Brain microvascular endothelial cell (primary cell): ENCODE measurements around the gene XYLT2.

Experiments
- DNase-seq: peaks from one replicate; pipeline ENCODE4 v3.0.0-alpha.2; 2020
- H3K27ac ChIP-seq: fragments of 250-450 bp; sonication (Bioruptor Pico); 2 replicates; pipeline ENCODE4 v1.5.1; 2020; ENCODE audit warnings: mild to moderate bottlenecking, moderate library complexity
- H3K27me3 ChIP-seq: fragments of 250-450 bp; sonication (Bioruptor Pico); replicated peaks from 2 replicates; pipeline ENCODE4 v1.5.1; 2020; ENCODE audit warnings: mild to moderate bottlenecking
- H3K36me3 ChIP-seq: fragments of 250-450 bp; sonication (Bioruptor Pico); replicated peaks from 2 replicates; pipeline ENCODE4 v1.5.1; 2020; ENCODE audit warnings: mild to moderate bottlenecking
- H3K4me3 ChIP-seq: 2 replicates; pipeline ENCODE4 v1.5.1; 2011; ENCODE audit warnings: low read depth, mild to moderate bottlenecking, control low read depth, low read length, moderate library complexity
- in situ Hi-C: cut with HindIII; loops from 2 replicates; pipeline ENCODE4 v1.10.0; 2017; ENCODE audit warnings: low sequenced_read_pairs, low pct_ligation_motif_present
- TF ChIP-seq, protein P1 (sequence below): IDR thresholded peaks from 2 replicates; pipeline ENCODE4 v1.5.1; 2011; ENCODE audit warnings: low read depth, mild to moderate bottlenecking, moderate library complexity, low read length, control low read depth, inconsistent platforms; ENCODE audit errors: missing control alignments

Gene XYLT2

DNA sequence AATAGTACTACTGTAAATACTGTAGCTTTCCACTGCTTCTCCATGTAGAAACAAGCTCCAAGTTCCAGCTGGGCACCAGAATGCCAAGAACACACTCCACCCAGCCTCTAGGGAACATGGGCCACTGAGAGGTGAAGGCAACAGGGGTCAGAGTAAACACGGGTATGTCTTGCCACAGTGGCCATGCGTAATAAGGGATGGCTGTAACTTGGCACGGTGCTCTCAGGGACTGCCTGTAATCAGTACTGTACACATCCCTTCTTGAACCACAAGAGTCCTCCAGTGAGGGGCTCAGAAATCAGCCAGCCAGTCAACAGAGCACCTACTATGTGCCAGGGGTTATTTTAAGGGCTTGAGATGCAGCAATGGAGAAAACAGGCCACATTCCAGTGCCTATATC lies 40.6 kb downstream of the XYLT2 start:
- DNase-seq, result no peak
- in situ Hi-C loops, result no loop called here
- Histone ChIP-seq H3K27ac (no peak overlapping the region), H3K4me3 (no peak overlapping the region), H3K36me3 (peaks cover 95% of the 10 kb centered on the region), H3K27me3 (no peaks in the 10 kb centered on the region)
- TF ChIP-seq, protein P1, sequence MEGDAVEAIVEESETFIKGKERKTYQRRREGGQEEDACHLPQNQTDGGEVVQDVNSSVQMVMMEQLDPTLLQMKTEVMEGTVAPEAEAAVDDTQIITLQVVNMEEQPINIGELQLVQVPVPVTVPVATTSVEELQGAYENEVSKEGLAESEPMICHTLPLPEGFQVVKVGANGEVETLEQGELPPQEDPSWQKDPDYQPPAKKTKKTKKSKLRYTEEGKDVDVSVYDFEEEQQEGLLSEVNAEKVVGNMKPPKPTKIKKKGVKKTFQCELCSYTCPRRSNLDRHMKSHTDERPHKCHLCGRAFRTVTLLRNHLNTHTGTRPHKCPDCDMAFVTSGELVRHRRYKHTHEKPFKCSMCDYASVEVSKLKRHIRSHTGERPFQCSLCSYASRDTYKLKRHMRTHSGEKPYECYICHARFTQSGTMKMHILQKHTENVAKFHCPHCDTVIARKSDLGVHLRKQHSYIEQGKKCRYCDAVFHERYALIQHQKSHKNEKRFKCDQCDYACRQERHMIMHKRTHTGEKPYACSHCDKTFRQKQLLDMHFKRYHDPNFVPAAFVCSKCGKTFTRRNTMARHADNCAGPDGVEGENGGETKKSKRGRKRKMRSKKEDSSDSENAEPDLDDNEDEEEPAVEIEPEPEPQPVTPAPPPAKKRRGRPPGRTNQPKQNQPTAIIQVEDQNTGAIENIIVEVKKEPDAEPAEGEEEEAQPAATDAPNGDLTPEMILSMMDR, result no peak

GRCh38 chr17:50388728-50389127 lies 42.8 kb downstream of the XYLT2 start:
- Histone ChIP-seq H3K4me3 (no peak overlapping the region), H3K36me3 (peaks cover 95% of the 10 kb centered on the region), H3K27ac (no peak overlapping the region), H3K27me3 (no peaks in the 10 kb centered on the region)
- no peak for DNase-seq
- TF ChIP-seq, protein P1, result no peak
- in situ Hi-C loops, result no loop called here

DNA sequence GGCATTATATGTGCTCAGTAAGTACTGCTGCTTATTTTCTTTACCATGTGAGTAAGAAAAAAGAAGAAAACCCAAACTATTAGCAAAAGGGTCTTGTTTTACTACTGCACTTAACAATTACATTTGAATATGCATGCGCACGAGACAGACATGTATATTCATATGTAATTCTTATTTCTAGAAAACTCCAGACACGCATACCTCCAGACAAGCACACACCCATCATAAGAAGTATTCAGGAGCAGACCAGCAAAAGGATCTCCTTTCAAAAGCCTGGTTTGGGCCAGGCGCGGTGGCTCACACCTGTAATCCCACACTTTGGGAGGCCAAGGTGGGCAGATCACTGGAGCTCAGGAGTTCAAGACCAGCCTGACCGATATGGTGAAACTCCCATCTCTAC lies 43.6 kb downstream of the XYLT2 start:
- peaks cover 96% of the 10 kb centered on the region for H3K36me3 ChIP-seq
- no peak overlapping the region for H3K4me3 ChIP-seq
- no peak overlapping the region for H3K27ac ChIP-seq
- DNase-seq, result no peak
- in situ Hi-C loops, result no loop called here
- TF ChIP-seq, protein P1, result no peak
- H3K27me3 ChIP-seq, result no peaks in the 10 kb centered on the region

DNA sequence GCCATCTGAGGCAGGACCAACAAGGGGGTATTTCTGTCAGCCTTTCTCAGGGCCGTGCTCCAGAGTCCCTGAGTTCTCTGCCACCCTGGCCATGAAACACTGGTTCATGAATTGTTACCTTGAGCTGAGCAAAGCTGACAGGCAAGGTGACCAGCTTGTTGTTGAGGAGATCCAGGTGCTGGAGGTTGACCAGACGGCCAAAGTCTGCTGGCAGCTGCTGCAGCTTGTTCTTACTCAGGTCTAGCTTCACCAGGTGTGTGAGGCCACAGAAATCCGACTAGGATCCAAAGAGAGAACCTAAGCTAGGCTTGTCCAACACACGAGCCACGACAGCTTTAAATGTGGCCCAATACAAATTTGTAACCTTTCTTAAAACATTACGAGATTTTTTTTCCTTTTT lies 46.7 kb downstream of the XYLT2 start:
- no peak overlapping the region for H3K27ac ChIP-seq
- no peak overlapping the region for H3K4me3 ChIP-seq
- TF ChIP-seq, protein P1, result no peak
- no peak for DNase-seq
- H3K36me3 ChIP-seq, result peaks cover 81% of the 10 kb centered on the region
- in situ Hi-C loops, result no loop called here
- no peaks in the 10 kb centered on the region for H3K27me3 ChIP-seq

DNA sequence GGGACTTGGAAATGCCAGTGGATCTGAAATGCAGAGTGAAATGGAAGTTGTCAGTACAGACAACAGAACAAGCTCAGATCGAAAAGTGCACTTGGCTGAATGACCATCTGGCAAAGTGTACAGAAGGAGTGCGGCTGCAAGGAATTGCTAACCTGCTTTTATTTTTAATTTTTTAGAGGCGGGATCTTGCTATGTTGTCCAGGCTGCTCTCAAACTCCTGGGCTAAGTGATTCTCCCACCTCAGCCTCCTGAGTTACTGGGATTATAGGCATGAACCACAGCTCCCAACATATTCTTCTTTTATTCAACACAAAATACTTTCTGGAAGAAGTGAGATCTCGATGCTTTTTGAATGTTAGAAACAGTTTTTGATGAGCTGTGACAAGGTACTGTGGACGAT lies 47.8 kb downstream of the XYLT2 start:
- H3K27me3 ChIP-seq, result no peaks in the 10 kb centered on the region
- H3K4me3 ChIP-seq, result no peak overlapping the region
- in situ Hi-C loops, result no loop called here
- no peak overlapping the region for H3K27ac ChIP-seq
- TF ChIP-seq, protein P1, result no peak
- H3K36me3 ChIP-seq, result peaks cover 70% of the 10 kb centered on the region
- no peak for DNase-seq

DNA sequence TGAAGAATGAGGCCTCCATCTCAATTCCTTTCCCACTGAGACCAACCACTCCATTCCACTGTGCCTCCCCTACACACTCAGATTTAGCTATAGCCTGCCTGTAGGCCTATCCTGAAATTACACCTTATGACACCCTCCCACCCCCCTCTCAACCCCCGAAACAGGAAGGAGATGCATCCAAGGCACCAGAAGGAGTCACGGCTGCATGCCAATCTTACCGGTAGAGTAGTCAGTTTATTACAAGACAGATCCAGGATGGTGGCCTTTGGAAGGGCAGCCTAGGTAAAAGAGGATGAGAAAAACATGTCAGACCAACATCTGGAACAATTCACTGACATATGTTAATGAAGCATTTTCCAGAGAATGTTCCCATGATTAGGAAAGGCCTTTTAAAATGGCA lies 48.8 kb downstream of the XYLT2 start:
- Histone ChIP-seq H3K36me3 (peaks cover 60% of the 10 kb centered on the region), H3K27me3 (no peaks in the 10 kb centered on the region), H3K4me3 (peak overlapping the region; percentile 98), H3K27ac (no peak overlapping the region)
- in situ Hi-C loops, result no loop called here
- TF ChIP-seq, protein P1, result no peak
- no peak for DNase-seq
